Vagina (tissue), 2 donors: Measurements from ENCODE around the gene SEC24D. TPM values are rescaled to one million over a fixed set of nuclear protein-coding genes. Genes with fewer than 3 reads are reported as not detected.

Source experiments
- DNase-seq, 2 donors: peaks; one replicate each; pipeline ENCODE4 v3.0.0-alpha.2; 2017; ENCODE audit errors: extremely low spot score in 2 of 2
- H3K27ac ChIP-seq: fragments of 200-600 bp; sonication (generic); one replicate; pipeline ENCODE4 v1.5.1; 2019
- H3K27me3 ChIP-seq: fragments of 200-600 bp; sonication (generic); one replicate; pipeline ENCODE4 v1.5.1; 2019
- H3K36me3 ChIP-seq, 2 donors: fragments of 200-600 bp; sonication (generic); one replicate each; pipeline ENCODE4 v1.5.1; 2017 to 2019
- H3K4me1 ChIP-seq: fragments of 200-600 bp; sonication (generic); one replicate; pipeline ENCODE4 v1.5.1; 2019
- H3K4me3 ChIP-seq, 2 donors: fragments of 200-600 bp; sonication (generic); 1 replicate in 1 of 2; 2 replicates in 1 of 2; pipeline ENCODE4 v1.5.1; 2016 to 2019
- H3K9me3 ChIP-seq: fragments of 200-600 bp; sonication (generic); one replicate; pipeline ENCODE4 v1.5.1; 2019
- CTCF ChIP-seq, 3 experiments: fragments of 450-650 bp in 2 of 3; fragments of 200-600 bp in 1 of 3; sonication (generic) in 1 of 3; IDR thresholded peaks; one replicate each; pipeline ENCODE4 v1.5.1; 2017 to 2019; ENCODE audit warnings: antibody characterized with exemption in 3 of 3, mild to moderate bottlenecking in 2 of 3, moderate library complexity in 2 of 3
- POLR2A ChIP-seq, 2 donors: fragments of 450-650 bp; IDR thresholded peaks; one replicate each; pipeline ENCODE4 v1.6.1; 2017; ENCODE audit warnings: antibody characterized with exemption in 2 of 2, mild to moderate bottlenecking in 2 of 2, moderate library complexity in 2 of 2
- POLR2AphosphoS5 ChIP-seq, 2 donors: sonication (generic); formaldehyde crosslinking; IDR thresholded peaks; one replicate each; pipeline ENCODE4 v1.9.0; 2017; ENCODE audit warnings: antibody characterized with exemption in 2 of 2, mild to moderate bottlenecking in 2 of 2, low read depth in 1 of 2; ENCODE audit not compliant: insufficient read depth in 1 of 2
- intact Hi-C: fragments of 100-400 bp; cut with DNase I; formaldehyde crosslinking; loops from one replicate; pipeline ENCODE4 v1.15.1; 2023
- total RNA-seq: library from RNA; depleted of rRNA; stranded (reverse); fragments of >200 nt; gene quantifications from one replicate; pipeline ENCODE4 v1.2.3, GENCODE V29; 2016

Gene SEC24D
- total RNA-seq, 1 donor from 2014 or later, result 24.1 TPM

- Histone ChIP-seq H3K9me3 (no peaks in the 10 kb centered on the region), H3K4me3 (no peak overlapping the region), H3K27ac (peak overlapping the region; percentile 89), H3K27me3 (no peaks in the 10 kb centered on the region), H3K36me3 (no peaks in the 10 kb centered on the region), H3K4me1 (peaks cover 78% of the 10 kb centered on the region)
- intact Hi-C loops, result no loop called here
- TF ChIP-seq CTCF (IDR thresholded peaks at IDR 0.05), result no peak
- no peak for TF ChIP-seq POLR2A (IDR thresholded peaks at IDR 0.05)
- TF ChIP-seq POLR2AphosphoS5 (IDR thresholded peaks at IDR 0.05; ENCODE audit: insufficient read depth in 1 of 2, low read depth in 1 of 2), result no peak
- no peak for DNase-seq
Measured at GRCh38 chr4:118760493-118760892, 75.4 kb downstream of the SEC24D start.

GRCh38 chr4:118760092-118760491 is 75.8 kb downstream of the SEC24D start:
- Histone ChIP-seq H3K4me3 (no peak overlapping the region), H3K27ac (peak overlapping the region; percentile 89), H3K4me1 (peaks cover 79% of the 10 kb centered on the region), H3K9me3 (no peaks in the 10 kb centered on the region), H3K36me3 (no peaks in the 10 kb centered on the region), H3K27me3 (no peaks in the 10 kb centered on the region)
- TF ChIP-seq POLR2AphosphoS5 (IDR thresholded peaks at IDR 0.05; ENCODE audit: insufficient read depth in 1 of 2, low read depth in 1 of 2) (no peak), POLR2A (IDR thresholded peaks at IDR 0.05) (no peak), CTCF (IDR thresholded peaks at IDR 0.05) (no peak)
- intact Hi-C loops, result no loop called here
- no peak for DNase-seq

GRCh38 chr4:118759481-118759880 is 76.4 kb downstream of the SEC24D start:
- H3K27me3 ChIP-seq, result no peaks in the 10 kb centered on the region
- intact Hi-C loops, result no loop called here
- H3K9me3 ChIP-seq, result no peaks in the 10 kb centered on the region
- H3K4me3 ChIP-seq, result no peak overlapping the region
- H3K27ac ChIP-seq, result peak overlapping the region; percentile 89
- H3K4me1 ChIP-seq, result peaks cover 79% of the 10 kb centered on the region
- TF ChIP-seq POLR2A (IDR thresholded peaks at IDR 0.05), result no peak
- no peak for TF ChIP-seq POLR2AphosphoS5 (IDR thresholded peaks at IDR 0.05; ENCODE audit: insufficient read depth in 1 of 2, low read depth in 1 of 2)
- no peak for TF ChIP-seq CTCF (IDR thresholded peaks at IDR 0.05)
- no peaks in the 10 kb centered on the region for H3K36me3 ChIP-seq
- no peak for DNase-seq

- Histone ChIP-seq H3K36me3 (no peaks in the 10 kb centered on the region), H3K27me3 (no peaks in the 10 kb centered on the region), H3K4me3 (no peak overlapping the region), H3K4me1 (peaks cover 86% of the 10 kb centered on the region), H3K27ac (peak overlapping the region; percentile 89), H3K9me3 (no peaks in the 10 kb centered on the region)
- TF ChIP-seq POLR2A (IDR thresholded peaks at IDR 0.05), result no peak
- no peak for TF ChIP-seq POLR2AphosphoS5 (IDR thresholded peaks at IDR 0.05; ENCODE audit: insufficient read depth in 1 of 2, low read depth in 1 of 2)
- TF ChIP-seq CTCF (IDR thresholded peaks at IDR 0.05), result no peak
- no peak for DNase-seq
- intact Hi-C loops, result no loop called here
Measured at GRCh38 chr4:118758293-118758692, 77.6 kb downstream of the SEC24D start.

- H3K27me3 ChIP-seq, result no peaks in the 10 kb centered on the region
- peaks cover 87% of the 10 kb centered on the region for H3K4me1 ChIP-seq
Measured at GRCh38 chr4:118757761-118758251, 78.1 kb downstream of the SEC24D start.

More at GRCh38 chr4:118757761-118758251, 78.1 kb downstream of the SEC24D start:
- peak overlapping the region; percentile 89 for H3K27ac ChIP-seq
- no peaks in the 10 kb centered on the region for H3K36me3 ChIP-seq
- no peaks in the 10 kb centered on the region for H3K9me3 ChIP-seq
- DNase-seq, result no peak
- intact Hi-C loops, result no loop called here
- no peak overlapping the region for H3K4me3 ChIP-seq
- peak in 1 of 2 donors; percentile 88 for TF ChIP-seq POLR2AphosphoS5 (IDR thresholded peaks at IDR 0.05; ENCODE audit: insufficient read depth in 1 of 2, low read depth in 1 of 2)
- no peak for TF ChIP-seq POLR2A (IDR thresholded peaks at IDR 0.05)
- no peak for TF ChIP-seq CTCF (IDR thresholded peaks at IDR 0.05)
